HCT116 (cell line): Measurements from ENCODE around the gene R3HDM4. TPM values are rescaled to one million over a fixed set of nuclear protein-coding genes. Genes with fewer than 3 reads are reported as not detected.
"Not testable (repeated sequence)": the region's sequence is repeated elsewhere in the genome, so short reads cannot be mapped to it uniquely, and the experiment has no call there.

ENCODE experiments used
- ATAC-seq: fragments of 200-7000 bp; cut with Tn5 transposase; 2 replicates; pipeline ENCODE4 v1.9.1; 2020; ENCODE audit warnings: mild to moderate bottlenecking, moderate library complexity
- BruUV-seq: library from RNA; stranded (reverse); fragments of 400-500 nt; replicated peaks from 2 replicates; lab custom pipeline; 2021; lab: Mats Ljungman, UMichigan
- CTCF ChIA-PET: fragments of 300-600 bp; sonication (Branson Sonifier 250); formaldehyde crosslinking; loops from one replicate; lab custom pipeline; 2021; ENCODE audit warnings: antibody characterized with exemption; lab: Charles Lee
- POLR2A ChIA-PET: fragments of 300-600, 350-600 bp; sonication (Branson Sonifier 250); formaldehyde crosslinking; loops from one replicate; lab custom pipeline; 2021; ENCODE audit warnings: antibody characterized with exemption; lab: Charles Lee
- RAD21 ChIA-PET, 2 experiments: fragments of 300-600 bp; sonication (Branson Sonifier 250); formaldehyde crosslinking; loops; one replicate each; lab custom pipeline; 2023; ENCODE audit warnings: low total read pairs in 2 of 2; ENCODE audit not compliant: uncharacterized antibody in 2 of 2, unreplicated experiment in 2 of 2, low non-redundant PET in 1 of 2; lab: Charles Lee
- DNase-seq: peaks from one replicate; pipeline ENCODE4 v3.0.0-alpha.2; 2010; ENCODE audit warnings: low read depth, low spot score
- H2AFZ ChIP-seq: fragments of 200-600 bp; shearing (Covaris generic), sonication (generic); 2 replicates; pipeline ENCODE4 v1.6.1; 2017; ENCODE audit warnings: low read depth, mixed run types, mixed read lengths, antibody characterized with exemption, low read length; ENCODE audit not compliant: poor library complexity, severe bottlenecking
- H3K27ac ChIP-seq: 2 replicates; pipeline ENCODE4 v1.5.1; 2012; ENCODE audit warnings: low read depth, low read length
- H3K27me3 ChIP-seq: fragments of 200-600 bp; sonication (generic); 2 replicates; pipeline ENCODE4 v1.6.1; 2016; ENCODE audit warnings: mixed run types, low read length, mixed read lengths; ENCODE audit not compliant: insufficient read depth
- H3K36me3 ChIP-seq, 2 experiments: fragments of 200-500 bp in 1 of 2; fragments of 200-600 bp in 1 of 2; sonication (Bioruptor generic) in 1 of 2; sonication (generic) in 1 of 2; 2 replicates each; pipeline versions ENCODE4 v1.5.1 to v1.6.1; 2014 to 2016; ENCODE audit warnings: low read length in 2 of 2, inconsistent platforms in 1 of 2, mixed read lengths in 1 of 2, mixed run types in 1 of 2; ENCODE audit not compliant: insufficient read depth in 2 of 2, control insufficient read depth in 1 of 2
- H3K4me1 ChIP-seq, 2 experiments: fragments of 200-600 bp in 1 of 2; sonication (generic) in 1 of 2; 2 replicates each; pipeline versions ENCODE4 v1.5.1 to v1.6.1; 2012 to 2017; ENCODE audit warnings: low read length in 2 of 2, inconsistent platforms in 1 of 2, mild to moderate bottlenecking in 1 of 2, mixed read lengths in 1 of 2, mixed run types in 1 of 2, moderate library complexity in 1 of 2; ENCODE audit not compliant: insufficient read depth in 2 of 2, control insufficient read depth in 1 of 2
- H3K4me2 ChIP-seq: fragments of 200-600 bp; sonication (generic); 2 replicates; pipeline ENCODE4 v1.6.1; 2017; ENCODE audit warnings: mixed run types, low read length, mixed read lengths
- H3K4me3 ChIP-seq, 2 experiments: fragments of 200-600 bp in 1 of 2; sonication (generic) in 1 of 2; replicated peaks in 1 of 2; 2 replicates each; pipeline ENCODE4 v1.5.1; 2011 to 2016; ENCODE audit warnings: low read length in 2 of 2, control low read depth in 1 of 2, low read depth in 1 of 2, mild to moderate bottlenecking in 1 of 2, mixed read lengths in 1 of 2, mixed run types in 1 of 2
- H3K79me2 ChIP-seq: fragments of 200-600 bp; sonication (generic); 2 replicates; pipeline ENCODE4 v1.6.1; 2017; ENCODE audit warnings: mild to moderate bottlenecking, mixed run types, low read length, moderate library complexity, mixed read lengths; ENCODE audit not compliant: insufficient read depth
- H3K9ac ChIP-seq: fragments of 200-600 bp; sonication (generic); 2 replicates; pipeline ENCODE4 v1.6.1; 2016; ENCODE audit warnings: low read length, mixed read lengths
- H3K9me2 ChIP-seq: fragments of 200-600 bp; sonication (generic), shearing (Covaris generic); 2 replicates; pipeline ENCODE4 v1.6.1; 2017; ENCODE audit warnings: mixed run types, mild to moderate bottlenecking, moderate library complexity; ENCODE audit not compliant: insufficient read depth
- H3K9me3 ChIP-seq, 2 experiments: fragments of 200-500 bp in 1 of 2; fragments of 200-600 bp in 1 of 2; sonication (Bioruptor generic) in 1 of 2; sonication (generic) in 1 of 2; 2 replicates each; pipeline ENCODE4 v1.6.1; 2014 to 2017; ENCODE audit warnings: low read length in 2 of 2, mixed read lengths in 2 of 2, inconsistent platforms in 1 of 2, low read depth in 1 of 2, mild to moderate bottlenecking in 1 of 2, mixed run types in 1 of 2, moderate library complexity in 1 of 2; ENCODE audit not compliant: control insufficient read depth in 1 of 2, insufficient read depth in 1 of 2
- H4K20me1 ChIP-seq: fragments of 200-600 bp; sonication (generic), shearing (Covaris generic); 2 replicates; pipeline ENCODE4 v1.6.1; 2017; ENCODE audit warnings: mixed run types, mild to moderate bottlenecking, moderate library complexity; ENCODE audit not compliant: insufficient read depth
- CEBPB ChIP-seq: IDR thresholded peaks from 2 replicates; pipeline ENCODE4 v1.6.1; 2012; ENCODE audit warnings: low read depth
- EZH2phosphoT487 ChIP-seq: fragments of 200-600 bp; IDR thresholded peaks from 2 replicates; pipeline ENCODE4 v1.6.1; 2018; ENCODE audit warnings: antibody characterized with exemption, borderline replicate concordance
- FOSL1 ChIP-seq: IDR thresholded peaks from 2 replicates; pipeline ENCODE4 v1.6.1; 2012; ENCODE audit warnings: low read depth
- JUND ChIP-seq: IDR thresholded peaks from 2 replicates; pipeline ENCODE4 v1.6.1; 2012
- POLR2A ChIP-seq: IDR thresholded peaks from 2 replicates; pipeline ENCODE4 v1.7.0; 2011; ENCODE audit warnings: borderline replicate concordance; ENCODE audit not compliant: insufficient read depth, insufficient read length; ENCODE audit errors: extremely low read depth
- SP1 ChIP-seq: IDR thresholded peaks from 2 replicates; pipeline ENCODE4 v1.6.1; 2012; ENCODE audit warnings: low read depth
- TCF7L2 ChIP-seq: IDR thresholded peaks from 2 replicates; pipeline ENCODE4 v1.7.0; 2011; ENCODE audit warnings: borderline replicate concordance, inconsistent platforms; ENCODE audit not compliant: insufficient read depth, insufficient read length; ENCODE audit errors: extremely low read depth
- ZBTB33 ChIP-seq: IDR thresholded peaks from 2 replicates; pipeline ENCODE4 v1.6.1; 2011; ENCODE audit warnings: mild to moderate bottlenecking, low read length, moderate library complexity; ENCODE audit not compliant: insufficient replicate concordance; ENCODE audit errors: extremely low read depth
- ZFX ChIP-seq: fragments of 450-650 bp; IDR thresholded peaks from 2 replicates; pipeline ENCODE4 v1.6.1; 2017
- intact Hi-C: fragments of 100-400 bp; cut with micrococcal nuclease; formaldehyde crosslinking; loops from 2 replicates; pipeline ENCODE4 v1.10.0; 2022
- total RNA-seq: library from RNA; stranded (reverse); gene quantifications from one replicate; pipeline ENCODE4 v1.2.1, GENCODE V29; 2021; ENCODE audit not compliant: unreplicated experiment

The R3HDM4 gene
- total RNA-seq, 1 experiment from 2014 or later = 92.3 TPM

GRCh38 chr19:850979-851335, 62.1 kb downstream of the R3HDM4 start:
- Histone ChIP-seq H3K36me3 (no peaks in the 10 kb centered on the region), H3K27ac (peak overlapping the region; percentile 8; the same call in 1 of the 2 replicates), H2AFZ (no peak overlapping the region), H3K27me3 (no peaks in the 10 kb centered on the region), H3K9ac (no peak overlapping the region), H3K4me1 (peaks cover 5 to 10% of the 10 kb centered on the region in 2 experiments; a peak in 3 of 4 replicates), H3K9me3 (no peaks in the 10 kb centered on the region), H4K20me1 (no peaks in the 10 kb centered on the region), H3K4me2 (peak overlapping the region; percentile 51; the same call in 1 of the 2 replicates), H3K4me3 (no peak overlapping the region), H3K79me2 (no peaks in the 10 kb centered on the region), H3K9me2 (no peaks in the 10 kb centered on the region)
- TF ChIP-seq CEBPB (no peak), ZFX (0 out of 2 replicates have a peak, but pooled peaks have one; percentile 10)
- DNase-seq (no peak), ATAC-seq (peak; percentile 26)
- intact Hi-C loops = no loop called here
- RAD21 ChIA-PET = no interaction called here
- POLR2A ChIA-PET = interaction anchor here (1.1 kb wide), 1 partner anchor 9 kb away, joined by 4 read pairs; the partner anchor contains the start of gene CFD
- no TSS peak for BruUV-seq
- CTCF ChIA-PET = no interaction called here

- Histone ChIP-seq H3K4me3 (no peak overlapping the region), H3K36me3 (no peaks in the 10 kb centered on the region), H3K4me2 (peak overlapping the region; percentile 51), H2AFZ (no peak overlapping the region), H3K79me2 (no peaks in the 10 kb centered on the region), H3K9me2 (no peaks in the 10 kb centered on the region), H3K9ac (no peak overlapping the region), H3K27me3 (no peaks in the 10 kb centered on the region), H3K9me3 (no peaks in the 10 kb centered on the region), H3K27ac (peak overlapping the region; percentile 8; the same call in 1 of the 2 replicates), H4K20me1 (no peaks in the 10 kb centered on the region), H3K4me1 (peaks cover 5 to 10% of the 10 kb centered on the region in 2 experiments; a peak in 3 of 4 replicates)
- BruUV-seq = no TSS peak
- ChIA-PET RAD21 (interaction anchor here in 1 of 2 experiments (0.6 kb wide), 1 partner anchor 9 kb away, joined by 3 read pairs; the partner anchor contains the start of gene CFD), POLR2A (interaction anchor here (1.0 to 1.1 kb wide), 2 partner anchors 10 to 98 kb away, joined by 3 to 4 read pairs; partner anchors contain the start of gene CFD)
- peak; percentile 53 for ATAC-seq
- no peak for TF ChIP-seq CEBPB
- TF ChIP-seq JUND = no peak
- TF ChIP-seq SP1 = no peak
- no peak for TF ChIP-seq ZBTB33
- TF ChIP-seq FOSL1 = no peak
- no peak for TF ChIP-seq POLR2A
- TF ChIP-seq TCF7L2 = no peak
- TF ChIP-seq EZH2phosphoT487 = no peak
- TF ChIP-seq, all 23 proteins: peak for 0
- no peak for DNase-seq
- CTCF ChIA-PET = no interaction called here
- intact Hi-C loops = no loop called here
Measured at GRCh38 chr19:850221-850978, 62.6 kb downstream of the R3HDM4 start.

GRCh38 chr19:849195-849594, 63.8 kb downstream of the R3HDM4 start:
- H3K9me3 ChIP-seq, H3K9me2 ChIP-seq, BruUV-seq, H2AFZ ChIP-seq, intact Hi-C loops, ATAC-seq, DNase-seq, RAD21 ChIA-PET, H3K79me2 ChIP-seq, H3K4me2 ChIP-seq, H4K20me1 ChIP-seq, H3K9ac ChIP-seq, H3K36me3 ChIP-seq, H3K27me3 ChIP-seq, H3K27ac ChIP-seq, H3K4me3 ChIP-seq: not testable (repeated sequence)
- ChIA-PET CTCF (interaction anchor here (0.6 to 1.3 kb wide), 2 partner anchors 8 to 12 kb away, joined by 5 to 10 read pairs; no protein-coding TSS in a partner anchor), POLR2A (interaction anchor here (0.8 kb wide), 1 partner anchor 11 kb away, joined by 3 read pairs; no protein-coding TSS in a partner anchor)
- H3K4me1 ChIP-seq = peaks cover 7 to 16% of the 10 kb centered on the region in 2 experiments; a peak in 3 of 4 replicates
